GM23338 (cell line): Measurements from ENCODE around the gene PTTG1IP. TPM values are rescaled to one million over a fixed set of nuclear protein-coding genes. Genes with fewer than 3 reads are reported as not detected.

ENCODE experiments used
- ATAC-seq: fragments of 200-7000 bp; cut with Tn5 transposase; 3 replicates; pipeline ENCODE4 v1.9.1; 2020
- DNase-seq: peaks from one replicate; pipeline ENCODE4 v3.0.0-alpha.2; 2015; ENCODE audit warnings: low spot score
- H2AFZ ChIP-seq: fragments of 200-600 bp; sonication (generic); 2 replicates; pipeline ENCODE4 v1.8.0; 2016; ENCODE audit warnings: antibody characterized with exemption, mild to moderate bottlenecking, moderate library complexity
- H3F3A ChIP-seq: fragments of 200-600 bp; sonication (generic); replicated peaks from 2 replicates; pipeline ENCODE4 v1.8.0; 2017; ENCODE audit warnings: antibody characterized with exemption, mixed run types, low read depth
- H3K27ac ChIP-seq: fragments of 200-600 bp; sonication (generic); 2 replicates; pipeline ENCODE4 v1.6.1; 2016; ENCODE audit warnings: low read depth
- H3K27me3 ChIP-seq: fragments of 200-600 bp; sonication (generic); 2 replicates; pipeline ENCODE4 v1.8.0; 2016; ENCODE audit warnings: mild to moderate bottlenecking, mixed run types, moderate library complexity; ENCODE audit not compliant: insufficient read depth
- H3K36me3 ChIP-seq: fragments of 200-600 bp; sonication (generic); 2 replicates; pipeline ENCODE4 v1.8.0; 2016; ENCODE audit warnings: mild to moderate bottlenecking; ENCODE audit not compliant: insufficient read depth
- H3K4me1 ChIP-seq: fragments of 200-600 bp; sonication (generic); 2 replicates; pipeline ENCODE4 v1.8.0; 2016; ENCODE audit warnings: mild to moderate bottlenecking, moderate library complexity; ENCODE audit not compliant: insufficient read depth
- H3K4me2 ChIP-seq: fragments of 200-600 bp; sonication (generic); 2 replicates; pipeline ENCODE4 v1.7.1; 2017; ENCODE audit warnings: mixed run types
- H3K4me3 ChIP-seq: fragments of 200-600 bp; sonication (generic); 2 replicates; pipeline ENCODE4 v1.6.1; 2016; ENCODE audit warnings: mixed run types
- H3K79me2 ChIP-seq: fragments of 200-600 bp; sonication (generic); replicated peaks from 2 replicates; pipeline ENCODE4 v1.8.0; 2017; ENCODE audit warnings: mild to moderate bottlenecking; ENCODE audit not compliant: insufficient read depth
- H3K9me2 ChIP-seq: fragments of 200-600 bp; sonication (generic); 2 replicates; pipeline ENCODE4 v1.8.0; 2017; ENCODE audit not compliant: insufficient read depth
- H4K20me1 ChIP-seq: fragments of 200-600 bp; sonication (generic); replicated peaks from 2 replicates; pipeline ENCODE4 v1.8.0; 2017; ENCODE audit warnings: mild to moderate bottlenecking; ENCODE audit not compliant: insufficient read depth
- H3K27ac Mint-ChIP-seq: 2 replicates; pipeline ENCODE4 v1.8.0; 2020; ENCODE audit warnings: inconsistent platforms, mild to moderate bottlenecking, moderate library complexity, mixed read lengths
- H3K27me3 Mint-ChIP-seq: 3 replicates; pipeline ENCODE4 v1.8.0; 2022; ENCODE audit warnings: low read depth, mild to moderate bottlenecking, moderate library complexity, mixed read lengths, inconsistent platforms; ENCODE audit not compliant: insufficient read depth, poor library complexity
- H3K36me3 Mint-ChIP-seq: 3 replicates; pipeline ENCODE4 v1.8.0; 2021; ENCODE audit warnings: low read depth, mild to moderate bottlenecking, inconsistent platforms, moderate library complexity, mixed read lengths
- H3K4me1 Mint-ChIP-seq: 3 replicates; pipeline ENCODE4 v1.8.0; 2020; ENCODE audit warnings: mild to moderate bottlenecking, inconsistent platforms, mixed read lengths
- H3K4me3 Mint-ChIP-seq: 3 replicates; pipeline ENCODE4 v1.8.0; 2021; ENCODE audit warnings: moderate library complexity, mild to moderate bottlenecking, inconsistent platforms, mixed read lengths
- H3K9me3 Mint-ChIP-seq: 3 replicates; pipeline ENCODE4 v1.8.0; 2020; ENCODE audit warnings: moderate library complexity, mild to moderate bottlenecking, inconsistent platforms, mixed read lengths
- ETS1 ChIP-seq: IDR thresholded peaks from 2 replicates; pipeline ENCODE4 v1.6.1; 2016; ENCODE audit warnings: antibody characterized with exemption
- EZH2 ChIP-seq: fragments of 200-600 bp; sonication (generic); IDR thresholded peaks from one replicate; pipeline ENCODE4 v1.8.0; 2017; ENCODE audit warnings: antibody characterized with exemption, mild to moderate bottlenecking, low read depth; ENCODE audit not compliant: unreplicated experiment
- NANOG ChIP-seq: IDR thresholded peaks from 2 replicates; pipeline ENCODE4 v1.6.1; 2016; ENCODE audit warnings: antibody characterized with exemption, borderline replicate concordance
- POLR2AphosphoS5 ChIP-seq: IDR thresholded peaks from 2 replicates; pipeline ENCODE4 v1.6.1; 2016; ENCODE audit warnings: antibody characterized with exemption, low read depth
- ZNF114 ChIP-seq: fragments of 250-450 bp; sonication (Bioruptor Pico); IDR thresholded peaks from 2 replicates; pipeline ENCODE4 v1.5.0; 2020; ENCODE audit warnings: mild to moderate bottlenecking, moderate library complexity
- ZNF331 ChIP-seq: fragments of 250-450 bp; sonication (Bioruptor Pico); IDR thresholded peaks from 2 replicates; pipeline ENCODE4 v1.5.0; 2020; ENCODE audit warnings: low read depth, mild to moderate bottlenecking, moderate library complexity
- ZNF462 ChIP-seq: fragments of 250-450 bp; sonication (Bioruptor Pico); IDR thresholded peaks from 2 replicates; pipeline ENCODE4 v1.5.0; 2020; ENCODE audit warnings: mild to moderate bottlenecking, moderate library complexity
- polyA plus RNA-seq: library from polyadenylated mRNA; unstranded; fragments of >200 nt; fragmentation: Nextera tagmentation; extraction: Ambion mirVana; gene quantifications from 2 replicates; pipeline ENCODE4 v1.2.1, GENCODE V29; 2016
- total RNA-seq: library from RNA; depleted of rRNA; stranded (reverse); fragments of >200 nt; shearing (Covaris generic); gene quantifications from 2 replicates; pipeline ENCODE4 v1.2.3, GENCODE V29; 2014

PTTG1IP gene
- total and polyA plus RNA-seq, 2 experiments from 2014 or later = 99.9 to 172 TPM

- TF ChIP-seq ZNF462 (CRISPR knock-in tag) = no peak
- no peak for TF ChIP-seq ETS1
- TF ChIP-seq ZNF114 (CRISPR knock-in tag) = no peak
- no peak for TF ChIP-seq ZNF331
- TF ChIP-seq EZH2 = no peak
These were observed 43.9 kb downstream of the PTTG1IP start (continued) for GRCh38 chr21:44829507-44830092.

GRCh38 chr21:44828362-44829056, 45.0 kb downstream of the PTTG1IP start:
- peaks cover 4% of the 10 kb centered on the region for H3K4me1 Mint-ChIP-seq
- TF ChIP-seq EZH2 (no peak), POLR2AphosphoS5 (no peak), ZNF331 (no peak), ZNF462 (CRISPR knock-in tag) (no peak), NANOG (no peak)

More at GRCh38 chr21:44828362-44829056, 45.0 kb downstream of the PTTG1IP start:
- peaks cover 13% of the 10 kb centered on the region for H3K36me3 Mint-ChIP-seq
- H3K27ac Mint-ChIP-seq = no peak overlapping the region
- H3K9me3 Mint-ChIP-seq = peaks cover 54% of the 10 kb centered on the region
- no peak overlapping the region for H2AFZ ChIP-seq
- ATAC-seq (no peak), DNase-seq (no peak)
- no peaks in the 10 kb centered on the region for H3K79me2 ChIP-seq
- no peak overlapping the region for H3K4me3 ChIP-seq
- no peaks in the 10 kb centered on the region for H3K4me1 ChIP-seq
- 0 out of 2 replicates have a peak, but pooled peaks cover under 1% of the 10 kb centered on the region for H3K36me3 ChIP-seq
- H4K20me1 ChIP-seq = no peaks in the 10 kb centered on the region
- no peaks in the 10 kb centered on the region for H3F3A ChIP-seq
- no peaks in the 10 kb centered on the region for H3K9me2 ChIP-seq
- no peak overlapping the region for H3K4me3 Mint-ChIP-seq
- peaks cover 4% of the 10 kb centered on the region for H3K27me3 Mint-ChIP-seq
- no peak overlapping the region for H3K27ac ChIP-seq
- H3K4me2 ChIP-seq = no peak overlapping the region
- H3K27me3 ChIP-seq = no peaks in the 10 kb centered on the region
